GM12801 (cell line): Measurements from ENCODE around the gene TRPM5.

ENCODE experiments used
- CTCF ChIP-seq: IDR thresholded peaks from one replicate; pipeline ENCODE4 v1.5.1; 2011; ENCODE audit warnings: control low read depth; ENCODE audit not compliant: insufficient read length; ENCODE audit errors: extremely low read depth

TRPM5 gene

GRCh38 chr11:2472428-2473186 lies 28.3 kb upstream of the TRPM5 start:
- TF ChIP-seq CTCF, result no peak

GRCh38 chr11:2471804-2472096 lies 27.4 kb upstream of the TRPM5 start:
- TF ChIP-seq CTCF, result no peak

- no peak for TF ChIP-seq CTCF
Observed at GRCh38 chr11:2471048-2471803, 26.9 kb upstream of the TRPM5 start.

GRCh38 chr11:2470495-2470894 lies 26.2 kb upstream of the TRPM5 start:
- TF ChIP-seq CTCF, result no peak

DNA sequence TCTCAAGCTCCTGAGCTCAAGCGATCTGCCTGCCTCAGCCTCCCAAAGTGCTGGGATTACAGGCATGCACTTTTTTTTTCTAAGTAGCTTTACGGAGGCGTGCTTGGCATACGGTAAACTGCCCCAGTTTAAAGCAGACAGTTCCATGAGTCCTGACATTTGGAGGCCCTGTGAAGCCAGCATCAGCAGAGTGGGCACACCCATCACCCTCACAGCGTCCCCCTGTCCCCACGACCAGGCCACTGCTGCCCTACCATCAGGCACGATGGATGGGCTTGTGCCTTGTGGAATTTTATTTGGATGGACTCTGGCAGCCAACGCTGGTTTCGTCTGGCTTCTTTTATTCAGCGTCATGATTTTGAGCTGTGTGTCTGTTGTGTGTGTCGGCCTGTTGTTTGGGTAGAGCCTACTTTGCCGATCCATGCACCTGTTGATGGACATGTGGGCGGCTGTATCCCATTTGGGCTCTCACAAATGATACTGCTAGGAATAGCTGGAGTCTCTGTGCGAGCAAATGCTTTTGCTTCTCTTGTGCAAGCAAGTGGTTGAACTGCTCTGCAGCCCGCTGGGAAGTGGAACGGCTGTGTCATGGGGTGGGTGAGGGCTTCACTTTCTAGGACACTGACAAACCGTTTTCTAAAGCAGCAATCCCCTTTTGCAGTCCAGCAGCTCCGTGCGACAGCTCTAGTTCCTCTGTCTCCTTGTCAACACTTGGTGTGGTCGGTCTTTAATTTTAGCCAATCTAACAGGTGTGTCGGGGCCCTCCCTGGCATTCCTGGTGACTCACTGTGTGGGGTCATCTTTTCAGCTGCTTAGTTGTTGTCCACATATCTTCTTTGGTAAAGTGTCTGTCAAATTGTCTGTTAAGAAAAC lies 24.3 kb upstream of the TRPM5 start:
- TF ChIP-seq CTCF, result no peak

GRCh38 chr11:2467695-2468055 lies 23.4 kb upstream of the TRPM5 start:
- no peak for TF ChIP-seq CTCF
